Measurements from ENCODE around the gene UBE2U. TPM values are rescaled to one million over a fixed set of nuclear protein-coding genes. Genes with fewer than 3 reads are reported as not detected.

The UBE2U gene
- total and polyA plus RNA-seq, 2 of the 8 experiments (the other 6 are each of a cell fraction or from before 2014, with no cell fraction given) = not detected

DNA sequence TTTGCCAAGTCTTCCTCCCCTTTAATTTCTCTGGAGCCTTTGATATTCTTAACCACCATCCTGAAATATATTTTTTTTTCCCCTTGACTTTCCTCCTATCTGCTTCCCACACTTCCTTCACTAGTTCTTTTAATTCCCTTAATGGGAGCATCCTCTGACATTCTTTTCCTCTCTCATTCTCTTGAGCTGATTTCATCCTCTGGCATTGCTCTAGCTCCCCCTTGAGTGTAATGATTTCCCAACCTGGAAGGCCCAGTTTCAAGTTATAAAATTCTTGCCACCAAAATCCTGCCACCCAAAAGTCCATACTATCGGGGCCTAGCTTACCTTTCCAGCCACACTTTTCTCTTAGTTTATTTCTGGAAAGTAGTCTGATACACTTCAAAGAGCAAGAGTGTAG is 39.5 kb upstream of the UBE2U start (continued):
- TF ChIP-seq, protein P1, sequence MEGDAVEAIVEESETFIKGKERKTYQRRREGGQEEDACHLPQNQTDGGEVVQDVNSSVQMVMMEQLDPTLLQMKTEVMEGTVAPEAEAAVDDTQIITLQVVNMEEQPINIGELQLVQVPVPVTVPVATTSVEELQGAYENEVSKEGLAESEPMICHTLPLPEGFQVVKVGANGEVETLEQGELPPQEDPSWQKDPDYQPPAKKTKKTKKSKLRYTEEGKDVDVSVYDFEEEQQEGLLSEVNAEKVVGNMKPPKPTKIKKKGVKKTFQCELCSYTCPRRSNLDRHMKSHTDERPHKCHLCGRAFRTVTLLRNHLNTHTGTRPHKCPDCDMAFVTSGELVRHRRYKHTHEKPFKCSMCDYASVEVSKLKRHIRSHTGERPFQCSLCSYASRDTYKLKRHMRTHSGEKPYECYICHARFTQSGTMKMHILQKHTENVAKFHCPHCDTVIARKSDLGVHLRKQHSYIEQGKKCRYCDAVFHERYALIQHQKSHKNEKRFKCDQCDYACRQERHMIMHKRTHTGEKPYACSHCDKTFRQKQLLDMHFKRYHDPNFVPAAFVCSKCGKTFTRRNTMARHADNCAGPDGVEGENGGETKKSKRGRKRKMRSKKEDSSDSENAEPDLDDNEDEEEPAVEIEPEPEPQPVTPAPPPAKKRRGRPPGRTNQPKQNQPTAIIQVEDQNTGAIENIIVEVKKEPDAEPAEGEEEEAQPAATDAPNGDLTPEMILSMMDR (IDR thresholded peaks at IDR 0.05; ENCODE audit: control extremely low read depth in 1 of 3, insufficient read depth in 1 of 3, low read depth in 1 of 3, low read length in 3 of 3) = peak in 2 of 3 experiments; percentile 52 to 62; a peak in 3 of 4 replicates
- no peak for TF ChIP-seq FOSL1 (IDR thresholded peaks at IDR 0.05; ENCODE audit: insufficient read depth, low read depth, low read length)
- TF ChIP-seq BACH1 (IDR thresholded peaks at IDR 0.05; ENCODE audit: low read length) = no peak
- TF ChIP-seq KDM5A (IDR thresholded peaks at IDR 0.05; ENCODE audit: low read length) = no peak
- TF ChIP-seq CEBPB (IDR thresholded peaks at IDR 0.05; ENCODE audit: low read depth, low read length) = peak; percentile 45; the same call in 1 of the 2 replicates
- TF ChIP-seq CHD2 (IDR thresholded peaks at IDR 0.05; ENCODE audit: low read length) = no peak
- TF ChIP-seq, protein P2, sequence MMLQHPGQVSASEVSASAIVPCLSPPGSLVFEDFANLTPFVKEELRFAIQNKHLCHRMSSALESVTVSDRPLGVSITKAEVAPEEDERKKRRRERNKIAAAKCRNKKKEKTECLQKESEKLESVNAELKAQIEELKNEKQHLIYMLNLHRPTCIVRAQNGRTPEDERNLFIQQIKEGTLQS (IDR thresholded peaks at IDR 0.05; ENCODE audit: insufficient read depth, low read depth, low read length) = no peak
- TF ChIP-seq SP2 (IDR thresholded peaks at IDR 0.05; ENCODE audit: low read length) = no peak
- no peak for TF ChIP-seq KDM4A (IDR thresholded peaks at IDR 0.05; ENCODE audit: low read depth, low read length, severe bottlenecking)
- TF ChIP-seq, protein P3, sequence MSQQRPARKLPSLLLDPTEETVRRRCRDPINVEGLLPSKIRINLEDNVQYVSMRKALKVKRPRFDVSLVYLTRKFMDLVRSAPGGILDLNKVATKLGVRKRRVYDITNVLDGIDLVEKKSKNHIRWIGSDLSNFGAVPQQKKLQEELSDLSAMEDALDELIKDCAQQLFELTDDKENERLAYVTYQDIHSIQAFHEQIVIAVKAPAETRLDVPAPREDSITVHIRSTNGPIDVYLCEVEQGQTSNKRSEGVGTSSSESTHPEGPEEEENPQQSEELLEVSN (IDR thresholded peaks at IDR 0.05) = no peak
- peak; percentile 69 to 72 for TF ChIP-seq RAD21 (IDR thresholded peaks at IDR 0.05 in 1 of 2, conservative IDR thresholded peaks at IDR 0.05 in 1 of 2; ENCODE audit: low read depth in 2 of 2, low read length in 2 of 2)
- no peak for TF ChIP-seq CTBP2 (IDR thresholded peaks at IDR 0.05; ENCODE audit: borderline replicate concordance, insufficient read depth, insufficient read length, low read length)
- TF ChIP-seq SAP30 (IDR thresholded peaks at IDR 0.05; ENCODE audit: insufficient read depth, insufficient replicate concordance, low read length) = no peak
- TF ChIP-seq CHD1 (IDR thresholded peaks at IDR 0.05; ENCODE audit: low read depth, low read length) = no peak
